GM23338 (cell line): ENCODE measurements around the gene SEC61A1. TPM values are rescaled to one million over a fixed set of nuclear protein-coding genes. Genes with fewer than 3 reads are reported as not detected.
A peak's percentile ranks its signal among the peaks of the same experiment; 100 is the strongest.

ENCODE experiments used
- ATAC-seq: fragments of 200-7000 bp; cut with Tn5 transposase; 3 replicates; pipeline ENCODE4 v1.9.1; 2020
- DNase-seq: peaks from one replicate; pipeline ENCODE4 v3.0.0-alpha.2; 2015; ENCODE audit warnings: low spot score
- H2AFZ ChIP-seq: fragments of 200-600 bp; sonication (generic); 2 replicates; pipeline ENCODE4 v1.8.0; 2016; ENCODE audit warnings: antibody characterized with exemption, mild to moderate bottlenecking, moderate library complexity
- H3F3A ChIP-seq: fragments of 200-600 bp; sonication (generic); replicated peaks from 2 replicates; pipeline ENCODE4 v1.8.0; 2017; ENCODE audit warnings: antibody characterized with exemption, mixed run types, low read depth
- H3K27ac ChIP-seq: fragments of 200-600 bp; sonication (generic); 2 replicates; pipeline ENCODE4 v1.6.1; 2016; ENCODE audit warnings: low read depth
- H3K27me3 ChIP-seq: fragments of 200-600 bp; sonication (generic); 2 replicates; pipeline ENCODE4 v1.8.0; 2016; ENCODE audit warnings: mild to moderate bottlenecking, mixed run types, moderate library complexity; ENCODE audit not compliant: insufficient read depth
- H3K36me3 ChIP-seq: fragments of 200-600 bp; sonication (generic); 2 replicates; pipeline ENCODE4 v1.8.0; 2016; ENCODE audit warnings: mild to moderate bottlenecking; ENCODE audit not compliant: insufficient read depth
- H3K4me1 ChIP-seq: fragments of 200-600 bp; sonication (generic); 2 replicates; pipeline ENCODE4 v1.8.0; 2016; ENCODE audit warnings: mild to moderate bottlenecking, moderate library complexity; ENCODE audit not compliant: insufficient read depth
- H3K4me2 ChIP-seq: fragments of 200-600 bp; sonication (generic); 2 replicates; pipeline ENCODE4 v1.7.1; 2017; ENCODE audit warnings: mixed run types
- H3K4me3 ChIP-seq: fragments of 200-600 bp; sonication (generic); 2 replicates; pipeline ENCODE4 v1.6.1; 2016; ENCODE audit warnings: mixed run types
- H3K79me2 ChIP-seq: fragments of 200-600 bp; sonication (generic); replicated peaks from 2 replicates; pipeline ENCODE4 v1.8.0; 2017; ENCODE audit warnings: mild to moderate bottlenecking; ENCODE audit not compliant: insufficient read depth
- H3K9me2 ChIP-seq: fragments of 200-600 bp; sonication (generic); 2 replicates; pipeline ENCODE4 v1.8.0; 2017; ENCODE audit not compliant: insufficient read depth
- H4K20me1 ChIP-seq: fragments of 200-600 bp; sonication (generic); replicated peaks from 2 replicates; pipeline ENCODE4 v1.8.0; 2017; ENCODE audit warnings: mild to moderate bottlenecking; ENCODE audit not compliant: insufficient read depth
- H3K27ac Mint-ChIP-seq: 2 replicates; pipeline ENCODE4 v1.8.0; 2020; ENCODE audit warnings: inconsistent platforms, mild to moderate bottlenecking, moderate library complexity, mixed read lengths
- H3K27me3 Mint-ChIP-seq: 3 replicates; pipeline ENCODE4 v1.8.0; 2022; ENCODE audit warnings: low read depth, mild to moderate bottlenecking, moderate library complexity, mixed read lengths, inconsistent platforms; ENCODE audit not compliant: insufficient read depth, poor library complexity
- H3K36me3 Mint-ChIP-seq: 3 replicates; pipeline ENCODE4 v1.8.0; 2021; ENCODE audit warnings: low read depth, mild to moderate bottlenecking, inconsistent platforms, moderate library complexity, mixed read lengths
- H3K4me1 Mint-ChIP-seq: 3 replicates; pipeline ENCODE4 v1.8.0; 2020; ENCODE audit warnings: mild to moderate bottlenecking, inconsistent platforms, mixed read lengths
- H3K4me3 Mint-ChIP-seq: 3 replicates; pipeline ENCODE4 v1.8.0; 2021; ENCODE audit warnings: moderate library complexity, mild to moderate bottlenecking, inconsistent platforms, mixed read lengths
- H3K9me3 Mint-ChIP-seq: 3 replicates; pipeline ENCODE4 v1.8.0; 2020; ENCODE audit warnings: moderate library complexity, mild to moderate bottlenecking, inconsistent platforms, mixed read lengths
- CTCF ChIP-seq, 2 experiments: fragments of 200-600 bp in 1 of 2; sonication (generic) in 1 of 2; conservative IDR thresholded peaks; 2 replicates each; pipeline versions ENCODE4 v1.5.1 to v1.6.1; 2016 to 2017; ENCODE audit warnings: antibody characterized with exemption in 2 of 2, low read depth in 2 of 2, mild to moderate bottlenecking in 2 of 2, moderate library complexity in 1 of 2
- ETS1 ChIP-seq: IDR thresholded peaks from 2 replicates; pipeline ENCODE4 v1.6.1; 2016; ENCODE audit warnings: antibody characterized with exemption
- EZH2 ChIP-seq: fragments of 200-600 bp; sonication (generic); IDR thresholded peaks from one replicate; pipeline ENCODE4 v1.8.0; 2017; ENCODE audit warnings: antibody characterized with exemption, mild to moderate bottlenecking, low read depth; ENCODE audit not compliant: unreplicated experiment
- EZH2phosphoT487 ChIP-seq: fragments of 200-600 bp; sonication (generic); IDR thresholded peaks from one replicate; pipeline ENCODE4 v1.8.1; 2018; ENCODE audit warnings: antibody characterized with exemption; ENCODE audit not compliant: unreplicated experiment
- JUNB ChIP-seq: IDR thresholded peaks from one replicate; pipeline ENCODE4 v1.6.1; 2016; ENCODE audit warnings: antibody characterized with exemption; ENCODE audit not compliant: unreplicated experiment
- NANOG ChIP-seq: IDR thresholded peaks from 2 replicates; pipeline ENCODE4 v1.6.1; 2016; ENCODE audit warnings: antibody characterized with exemption, borderline replicate concordance
- POLR2AphosphoS5 ChIP-seq: IDR thresholded peaks from 2 replicates; pipeline ENCODE4 v1.6.1; 2016; ENCODE audit warnings: antibody characterized with exemption, low read depth
- STAT1 ChIP-seq: IDR thresholded peaks from one replicate; pipeline ENCODE4 v1.6.1; 2016; ENCODE audit warnings: antibody characterized with exemption; ENCODE audit not compliant: unreplicated experiment
- ZNF114 ChIP-seq: fragments of 250-450 bp; sonication (Bioruptor Pico); IDR thresholded peaks from 2 replicates; pipeline ENCODE4 v1.5.0; 2020; ENCODE audit warnings: mild to moderate bottlenecking, moderate library complexity
- ZNF331 ChIP-seq: fragments of 250-450 bp; sonication (Bioruptor Pico); IDR thresholded peaks from 2 replicates; pipeline ENCODE4 v1.5.0; 2020; ENCODE audit warnings: low read depth, mild to moderate bottlenecking, moderate library complexity
- ZNF462 ChIP-seq: fragments of 250-450 bp; sonication (Bioruptor Pico); IDR thresholded peaks from 2 replicates; pipeline ENCODE4 v1.5.0; 2020; ENCODE audit warnings: mild to moderate bottlenecking, moderate library complexity
- polyA plus RNA-seq: library from polyadenylated mRNA; unstranded; fragments of >200 nt; fragmentation: Nextera tagmentation; extraction: Ambion mirVana; gene quantifications from 2 replicates; pipeline ENCODE4 v1.2.1, GENCODE V29; 2016
- total RNA-seq: library from RNA; depleted of rRNA; stranded (reverse); fragments of >200 nt; shearing (Covaris generic); gene quantifications from 2 replicates; pipeline ENCODE4 v1.2.3, GENCODE V29; 2014

Gene SEC61A1
- total and polyA plus RNA-seq, 2 experiments from 2014 or later, result 44.8 to 184 TPM

GRCh38 chr3:128004661-128005060 lies 47.6 kb upstream of the SEC61A1 start:
- Mint-ChIP-seq H3K27ac (no peak overlapping the region), H3K36me3 (no peaks in the 10 kb centered on the region), H3K27me3 (peaks cover 4% of the 10 kb centered on the region), H3K4me3 (no peak overlapping the region), H3K4me1 (peaks cover 22% of the 10 kb centered on the region), H3K9me3 (no peaks in the 10 kb centered on the region)
- Histone ChIP-seq H4K20me1 (no peaks in the 10 kb centered on the region), H3F3A (0 out of 2 replicates have a peak, but pooled peaks cover 9% of the 10 kb centered on the region), H2AFZ (0 out of 2 replicates have a peak overlapping the region, but pooled peaks have one; percentile 47), H3K4me1 (peaks cover 19% of the 10 kb centered on the region), H3K27me3 (no peaks in the 10 kb centered on the region), H3K36me3 (no peaks in the 10 kb centered on the region), H3K4me2 (no peak overlapping the region), H3K27ac (no peak overlapping the region), H3K4me3 (no peak overlapping the region), H3K79me2 (no peaks in the 10 kb centered on the region), H3K9me2 (no peaks in the 10 kb centered on the region)
- DNase-seq (no peak), ATAC-seq (no peak)
- no peak for TF ChIP-seq STAT1
- TF ChIP-seq POLR2AphosphoS5, result no peak
- no peak for TF ChIP-seq ZNF462 (CRISPR knock-in tag)
- TF ChIP-seq EZH2phosphoT487, result no peak
- no peak for TF ChIP-seq NANOG
- no peak for TF ChIP-seq ZNF331 (CRISPR knock-in tag)
- TF ChIP-seq JUNB, result no peak
- no peak for TF ChIP-seq ETS1
- TF ChIP-seq ZNF114 (CRISPR knock-in tag), result no peak
- no peak for TF ChIP-seq CTCF (conservative IDR thresholded peaks at IDR 0.05; ENCODE audit: low read depth in 2 of 2)
- TF ChIP-seq EZH2, result no peak
